ENCODE measurements around the gene CDK2AP2.
"Not testable (repeated sequence)": the region's sequence is repeated elsewhere in the genome, so short reads cannot be mapped to it uniquely, and the experiment has no call there.

Gene CDK2AP2, protein sequence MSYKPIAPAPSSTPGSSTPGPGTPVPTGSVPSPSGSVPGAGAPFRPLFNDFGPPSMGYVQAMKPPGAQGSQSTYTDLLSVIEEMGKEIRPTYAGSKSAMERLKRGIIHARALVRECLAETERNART

DNA sequence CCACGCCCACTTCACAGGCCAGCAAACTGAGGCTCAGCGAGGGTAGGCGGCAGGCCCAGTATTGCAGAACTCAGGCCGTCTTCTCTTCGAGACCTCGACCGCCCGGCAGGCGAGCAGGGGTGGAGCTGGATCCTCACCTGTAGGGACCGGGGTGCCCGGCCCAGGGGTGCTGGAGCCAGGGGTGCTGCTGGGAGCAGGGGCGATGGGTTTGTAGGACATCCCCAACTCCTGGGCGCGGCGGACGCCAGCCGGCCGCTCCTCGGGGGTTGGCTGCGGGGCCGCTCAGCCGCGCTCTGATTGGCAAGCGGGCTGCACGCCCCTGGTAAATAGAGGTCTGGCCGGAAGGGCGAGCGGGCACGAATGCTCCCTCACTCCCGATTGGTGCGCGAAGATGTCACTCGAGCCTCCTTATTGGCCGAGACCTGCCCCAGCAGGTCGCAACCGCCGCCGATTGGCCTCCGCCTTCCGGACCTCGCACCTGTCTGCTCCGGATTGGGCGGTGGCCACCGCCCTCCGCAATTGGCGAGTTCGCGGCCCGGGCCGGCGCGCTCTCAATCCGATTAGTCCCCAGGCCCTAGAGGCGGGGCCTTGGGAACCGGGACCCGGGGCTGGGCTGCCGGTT lies at the start of gene CDK2AP2:
CDK2AP2 (minus strand) TSS at position 299 of the 622 bp plus-strand sequence; CDS start at position 219, 80 bp downstream.
- peak; percentile 99 for DNase-seq

DNA sequence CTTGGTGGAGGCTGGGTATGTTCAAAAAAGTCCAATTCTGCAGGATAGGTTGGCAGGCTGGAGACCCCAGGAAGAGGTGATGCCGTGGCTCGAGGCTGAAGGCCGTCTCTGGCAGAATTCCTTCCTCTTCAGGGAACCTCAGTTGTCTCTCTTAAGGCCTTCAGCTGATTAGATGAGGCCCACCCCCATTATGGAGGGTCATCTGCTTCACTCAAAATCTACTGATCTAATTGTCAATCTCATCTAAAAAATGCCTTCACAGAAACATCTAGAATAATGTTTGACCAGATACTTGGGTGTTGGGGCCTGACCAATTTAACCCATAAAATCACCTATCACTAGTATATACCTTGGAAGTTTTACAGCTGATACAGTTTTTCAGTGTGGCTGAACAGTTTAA lies 48.3 kb upstream of the CDK2AP2 start:
- DNase-seq = no peak

DNA sequence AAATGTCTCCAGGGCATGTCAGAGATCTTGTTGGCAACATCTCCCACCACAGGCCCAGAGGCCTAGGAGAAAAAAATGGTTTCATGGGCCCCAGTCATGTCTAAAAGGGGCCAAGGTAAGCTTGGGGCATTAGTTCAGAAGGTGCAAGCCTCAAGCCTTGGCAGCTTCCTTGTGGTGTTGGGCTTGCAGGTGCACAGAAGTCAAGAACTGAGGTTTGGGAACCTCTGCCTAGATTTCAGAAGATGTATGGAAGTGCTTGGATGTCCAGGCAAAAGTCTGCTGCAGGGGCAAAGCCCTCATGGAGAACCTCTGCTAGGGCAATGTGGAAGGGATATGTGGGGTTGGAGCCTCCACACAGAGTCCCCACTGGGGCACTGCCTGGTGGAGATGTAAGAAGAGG lies 43.7 kb upstream of the CDK2AP2 start:
- DNase-seq = not testable (repeated sequence)

GRCh38 chr11:67551127-67551526 lies 43.2 kb upstream of the CDK2AP2 start:
- no peak for DNase-seq

GRCh38 chr11:67548555-67549110 lies 40.7 kb upstream of the CDK2AP2 start:
- no peak for DNase-seq

DNA sequence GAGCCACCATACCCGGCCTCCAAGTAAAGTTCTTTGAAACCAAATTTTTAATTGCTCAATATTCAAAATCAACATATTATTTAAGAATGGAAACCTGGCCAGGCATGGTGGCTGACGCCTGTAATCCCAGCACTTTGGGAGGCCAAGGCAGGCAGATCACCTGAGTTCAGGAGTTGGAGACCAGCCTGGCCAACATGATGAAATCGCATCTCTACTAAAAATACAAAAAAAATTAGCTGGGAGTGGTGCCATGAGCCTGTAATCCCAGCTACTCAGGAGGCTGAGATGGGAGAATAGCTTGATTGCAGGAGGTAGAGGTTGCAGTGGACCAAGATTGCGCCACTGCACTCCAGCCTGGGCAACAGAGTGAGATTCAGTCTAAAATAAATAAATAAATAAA lies 40.1 kb upstream of the CDK2AP2 start:
- DNase-seq = not testable (repeated sequence)

DNA sequence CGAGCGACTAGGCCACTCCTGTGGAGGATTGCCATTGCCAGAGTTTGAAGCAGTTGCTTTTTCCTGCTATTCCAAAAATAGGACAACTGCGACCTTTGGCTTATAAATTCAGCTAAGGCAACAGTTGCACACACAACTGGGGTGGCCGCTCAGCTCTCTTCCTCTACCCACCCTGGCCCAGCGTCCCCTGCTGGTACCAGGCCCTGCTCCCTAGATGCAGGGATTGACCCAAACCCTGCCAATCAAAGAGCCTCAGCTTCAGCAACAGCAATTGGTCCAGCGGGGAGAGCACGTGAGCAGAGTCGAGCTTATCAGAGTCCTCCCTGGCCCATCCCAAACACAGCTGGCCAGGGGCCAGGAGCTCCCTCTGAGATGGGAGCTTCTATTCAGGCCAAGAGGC lies 37.3 kb upstream of the CDK2AP2 start:
- no peak for DNase-seq

DNA sequence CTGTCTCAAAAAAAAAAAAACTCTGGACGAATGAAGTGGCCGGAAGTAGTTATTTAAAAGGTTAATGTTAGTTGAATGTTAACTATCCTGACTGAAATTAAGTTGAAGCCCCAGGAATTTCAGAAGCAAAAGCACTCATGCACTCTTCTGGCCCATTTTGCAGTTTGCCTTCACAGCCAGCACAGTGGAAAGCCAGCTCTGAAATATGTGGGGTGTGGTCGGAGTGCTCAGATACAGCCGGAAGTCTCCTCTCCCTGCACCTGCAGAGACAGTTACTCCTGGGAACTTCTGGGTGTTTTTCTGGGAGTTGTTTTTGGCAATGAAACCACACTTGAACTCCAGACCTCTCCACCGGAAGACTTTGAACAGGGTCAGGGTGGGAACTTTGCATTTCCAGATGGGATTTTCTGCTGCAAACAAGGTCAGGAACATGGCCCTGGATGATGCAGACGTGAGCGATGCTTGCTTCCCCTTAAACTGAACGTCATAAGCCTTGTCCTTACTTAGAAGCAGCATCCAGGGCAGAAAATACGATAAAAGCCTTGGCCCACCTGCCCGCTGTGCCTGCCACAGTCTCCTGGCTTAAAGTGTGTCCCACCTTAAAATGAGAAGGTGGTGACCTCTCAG lies 36.8 kb upstream of the CDK2AP2 start:
- DNase-seq = no peak

DNA sequence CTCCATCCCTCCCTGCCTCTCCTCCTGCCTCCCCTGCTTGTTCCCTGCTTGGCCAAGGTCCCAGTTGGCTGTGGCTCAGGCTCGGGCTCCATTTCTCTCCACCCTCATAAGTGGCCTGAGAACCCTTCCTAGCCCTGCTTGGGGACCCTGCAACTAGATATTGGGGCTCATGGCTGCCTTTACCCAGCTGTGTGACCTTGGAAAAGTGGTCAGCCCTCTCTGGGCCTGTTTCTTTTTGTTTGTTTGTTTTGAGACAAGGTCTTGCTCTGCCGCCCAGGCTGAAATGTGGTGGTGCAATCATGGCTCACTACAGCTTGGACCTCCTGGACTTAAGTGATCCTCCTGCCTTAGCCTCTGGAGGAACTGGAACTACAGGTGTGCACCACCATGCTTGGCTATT lies 35.6 kb upstream of the CDK2AP2 start:
- no peak for DNase-seq

GRCh38 chr11:67542971-67543370 lies 35.0 kb upstream of the CDK2AP2 start:
- no peak for DNase-seq

- no peak for DNase-seq
Observed at GRCh38 chr11:67542169-67542568, 34.2 kb upstream of the CDK2AP2 start.

- no peak for DNase-seq
Observed at GRCh38 chr11:67541198-67541597, 33.2 kb upstream of the CDK2AP2 start.

DNA sequence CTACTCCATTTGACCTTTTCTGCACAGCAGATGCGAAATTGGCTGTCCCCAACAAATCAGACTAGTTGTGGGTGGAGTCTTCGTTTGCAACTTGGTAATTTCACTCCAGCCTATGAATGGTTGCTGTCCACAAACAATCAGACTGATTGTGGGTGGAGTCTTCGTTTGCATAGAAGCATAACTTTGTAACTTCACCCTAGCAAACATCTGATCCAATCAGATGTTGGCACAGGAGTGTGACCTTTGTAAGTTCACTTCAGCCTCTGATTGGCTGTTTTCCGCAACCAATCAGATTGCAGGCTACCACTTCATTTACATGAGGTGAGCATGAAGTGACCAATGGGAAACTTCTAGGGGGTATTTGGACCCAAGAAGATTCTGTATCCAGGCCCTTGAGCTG lies 31.6 kb upstream of the CDK2AP2 start:
- DNase-seq = no peak

GRCh38 chr11:67538823-67539505 lies 31.0 kb upstream of the CDK2AP2 start:
- DNase-seq = no peak

DNA sequence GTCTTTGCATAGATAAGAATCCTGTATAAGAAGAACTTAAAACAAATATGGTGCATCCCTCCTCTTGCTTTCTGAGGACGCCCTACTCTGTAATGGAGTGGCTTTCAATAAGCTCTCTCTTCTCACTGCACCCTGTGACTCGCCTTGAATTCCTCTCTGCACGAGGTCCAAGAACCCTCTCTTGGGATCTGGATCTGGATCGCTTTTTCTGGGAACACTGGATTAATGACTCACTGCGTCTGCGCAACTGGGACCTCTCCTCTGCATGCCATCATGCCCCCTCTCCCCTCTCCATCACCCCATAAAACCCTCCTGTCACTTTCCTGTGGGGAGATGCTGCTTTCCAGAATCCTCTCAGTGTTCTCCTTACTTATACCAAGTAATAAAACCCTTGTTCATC lies 30.3 kb upstream of the CDK2AP2 start:
- DNase-seq = no peak

DNA sequence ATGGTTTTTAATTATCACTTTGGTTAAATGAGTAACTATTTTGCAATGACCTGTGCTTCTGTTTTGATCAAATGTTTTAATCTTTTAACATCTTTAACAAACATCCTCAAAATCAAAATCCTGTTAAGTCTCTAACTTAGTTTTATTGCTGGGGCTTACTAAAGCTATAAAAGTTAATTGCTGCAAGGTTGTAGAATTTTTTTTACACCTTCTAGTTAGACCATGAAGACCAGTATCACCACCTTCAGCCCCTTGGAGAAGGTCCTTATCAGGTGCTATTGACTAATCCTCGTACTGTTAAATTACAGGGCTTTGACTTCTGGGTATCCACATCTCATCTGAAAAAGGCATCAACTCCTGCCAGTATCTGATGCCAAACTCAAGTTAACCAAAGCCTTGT lies 27.6 kb upstream of the CDK2AP2 start:
- no peak for DNase-seq

DNA sequence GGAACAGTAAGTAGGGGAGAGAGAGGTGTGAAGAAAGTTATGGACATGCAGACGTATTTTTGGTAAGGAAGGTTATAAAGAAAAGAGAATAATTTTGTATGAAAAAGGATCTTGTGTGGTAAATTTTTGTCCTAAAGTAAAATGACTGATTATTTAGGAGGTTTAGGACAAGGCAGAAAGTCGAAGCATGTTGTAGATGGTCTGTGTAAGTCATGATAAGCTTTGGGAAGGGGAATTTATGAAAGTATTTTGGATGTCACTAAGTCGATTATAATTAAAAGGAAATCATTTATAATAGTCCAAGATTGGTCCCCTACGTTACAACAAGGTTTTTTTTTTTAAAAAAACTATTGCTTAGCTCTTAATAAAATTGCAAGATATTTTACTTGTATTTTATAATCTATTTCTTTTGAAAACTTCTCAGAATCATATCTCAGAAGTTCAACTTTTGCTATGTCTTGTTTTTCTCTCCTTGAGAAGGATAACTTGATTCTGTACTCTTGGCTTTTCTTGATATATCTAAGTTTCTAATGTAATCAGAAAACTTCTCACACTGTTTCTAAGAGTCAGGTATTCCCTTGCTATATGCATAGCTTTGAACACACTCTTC lies 26.2 kb upstream of the CDK2AP2 start:
- no peak for DNase-seq

GRCh38 chr11:67532889-67533288 lies 24.9 kb upstream of the CDK2AP2 start:
- DNase-seq = no peak

DNA sequence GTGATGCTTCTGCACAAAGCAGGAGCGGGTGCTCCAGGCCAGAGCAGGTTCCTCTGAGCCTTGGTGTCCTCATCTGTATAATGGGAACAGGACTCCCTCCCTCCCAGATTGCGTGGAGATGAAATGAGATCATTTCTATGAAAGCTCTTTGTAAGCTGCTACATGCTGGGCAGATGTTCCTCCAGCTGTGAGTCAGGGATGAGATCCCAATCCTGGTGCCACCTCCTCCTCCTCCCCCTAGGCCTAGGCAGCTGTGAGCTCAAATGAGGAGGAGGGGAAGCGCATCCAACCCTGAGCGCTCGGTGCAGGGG lies 22.3 kb upstream of the CDK2AP2 start:
- no peak for DNase-seq

DNA sequence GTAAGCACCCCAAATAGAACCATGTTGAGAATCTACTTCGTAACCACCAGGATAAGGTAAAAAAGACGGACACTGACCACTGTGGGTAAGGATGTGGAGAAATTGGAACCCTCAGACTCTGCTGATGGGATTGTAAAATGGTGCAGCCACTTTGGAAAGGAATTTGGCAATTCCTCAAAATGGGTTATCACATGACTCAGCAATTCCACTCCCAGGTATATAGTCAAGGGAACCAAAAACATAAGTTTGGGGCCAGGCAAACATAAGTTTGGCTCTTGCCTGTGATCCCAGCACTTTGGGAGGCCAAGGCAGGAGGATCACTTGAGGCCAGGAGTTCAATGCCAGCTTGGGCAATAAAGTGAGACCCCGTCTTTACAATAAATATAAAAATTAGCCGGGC lies 20.4 kb upstream of the CDK2AP2 start:
- no peak for DNase-seq

DNA sequence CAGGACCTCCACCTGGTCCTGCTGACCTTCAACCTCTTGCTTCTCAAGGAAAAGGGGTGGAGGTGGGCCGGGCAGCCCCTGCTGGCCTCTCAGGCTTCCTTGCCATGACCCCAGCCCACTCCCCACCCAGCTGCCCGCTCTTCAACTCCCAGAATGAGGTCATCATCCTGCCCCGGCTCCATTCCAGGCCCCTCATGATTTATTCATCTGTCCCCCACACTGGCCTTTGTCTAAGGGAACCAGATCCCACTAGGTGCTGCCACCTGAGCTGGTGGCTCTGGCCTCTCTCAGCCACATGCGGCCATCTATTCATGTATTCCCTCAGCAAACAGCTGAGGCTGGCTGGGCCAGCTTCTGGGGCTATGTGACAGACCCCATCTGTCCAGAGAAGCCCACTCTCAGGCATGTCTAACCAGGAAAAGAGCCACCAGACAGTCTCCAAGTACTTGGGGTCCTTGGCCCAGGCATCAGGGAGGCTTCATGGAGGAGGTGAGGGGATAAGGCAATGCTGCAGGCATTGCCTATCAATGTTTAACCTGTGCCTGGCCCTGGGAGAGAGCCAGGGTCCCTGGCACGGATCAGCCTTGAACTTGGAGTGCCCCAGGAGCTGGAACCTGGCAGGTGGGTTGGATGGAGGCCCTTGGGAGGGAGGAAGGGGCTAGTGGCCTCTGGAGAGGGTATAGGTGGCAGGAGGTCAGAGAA lies 17.5 kb upstream of the CDK2AP2 start:
- no peak for DNase-seq

GRCh38 chr11:67524480-67524808 lies 16.5 kb upstream of the CDK2AP2 start:
- no peak for DNase-seq

Data from SW 1271 (cell line).